Stimulated activated CD4-positive, alpha-beta T cell treated with anti-CD3 and anti-CD28 coated beads, TNF-alpha, amount 100 ng/mL, for 48 hours (primary cell): Measurements from ENCODE around the gene PET100.

Source experiments
- DNase-seq, 3 donors: peaks; one replicate each; pipeline ENCODE4 v3.0.0-alpha.2; 2020; ENCODE audit warnings: low read depth in 3 of 3

PET100 gene

DNA sequence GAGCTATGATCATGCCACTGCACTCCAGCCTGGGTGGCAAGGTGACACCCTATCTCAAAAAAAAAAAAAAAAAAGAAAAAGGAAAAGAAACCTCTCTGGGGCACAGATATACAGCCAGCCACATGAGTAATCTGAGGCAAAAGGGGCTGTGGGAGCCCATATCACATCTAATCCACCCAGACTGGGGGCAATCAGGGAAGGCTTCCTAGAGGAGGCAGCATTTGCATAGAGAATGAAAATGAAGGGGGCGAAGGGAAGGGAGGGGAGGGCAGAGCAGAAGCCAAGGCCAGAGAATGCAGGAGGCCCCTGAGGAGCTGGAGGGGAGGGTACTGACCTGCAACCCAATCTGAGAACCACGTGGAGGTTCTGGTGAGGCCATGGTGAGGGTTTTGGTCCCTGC lies 20.6 kb downstream of the PET100 start:
- DNase-seq = no peak

DNA sequence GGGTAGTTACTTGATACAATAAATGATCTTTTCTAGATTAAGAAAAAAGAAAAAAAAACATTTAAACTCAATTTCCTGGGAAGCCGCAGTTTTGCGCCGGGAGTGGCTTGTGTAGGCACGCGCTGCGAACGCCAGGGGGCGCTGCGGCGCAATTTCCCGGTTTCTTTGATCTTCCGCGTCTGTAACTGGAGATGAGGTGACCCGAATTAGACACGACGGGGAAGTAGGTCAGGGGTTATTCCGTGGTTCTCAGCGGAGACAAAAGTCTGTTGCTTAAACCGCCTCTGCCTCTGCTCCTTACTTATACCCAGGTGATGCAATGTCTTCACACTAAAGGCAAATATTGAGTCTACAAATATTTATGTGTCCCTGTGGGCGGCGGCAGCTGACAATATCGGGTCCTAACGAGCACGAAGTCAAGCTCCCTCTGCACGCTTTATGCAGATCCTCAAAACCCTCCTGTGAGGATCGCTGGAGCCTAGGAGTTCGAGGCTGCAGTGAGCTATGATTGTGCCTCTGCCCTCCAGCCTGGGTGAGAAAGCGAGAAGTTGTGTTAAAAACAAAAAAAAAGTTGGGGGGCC lies 22.6 kb downstream of the PET100 start:
- peak; percentile 71 to 83 (median 72) for DNase-seq

DNA sequence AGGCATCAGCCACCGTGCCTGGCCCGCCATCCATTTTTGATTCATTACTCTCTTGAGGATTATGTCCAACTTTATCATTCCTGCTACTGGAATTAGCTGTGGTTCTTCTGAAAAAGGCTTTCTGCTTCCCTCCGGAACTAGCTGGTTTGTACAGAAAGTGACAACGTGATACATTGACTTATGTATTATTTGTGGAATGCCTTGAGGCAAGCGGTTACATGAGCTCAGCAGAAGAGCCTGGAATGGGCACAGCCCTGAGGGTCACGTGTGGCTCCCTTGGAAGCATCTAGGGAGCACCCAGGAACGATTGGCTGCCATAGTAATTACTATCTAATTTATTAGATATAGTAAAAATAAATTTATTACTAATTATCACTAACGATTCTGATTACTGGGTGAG lies 24.8 kb downstream of the PET100 start:
- no peak for DNase-seq

DNA sequence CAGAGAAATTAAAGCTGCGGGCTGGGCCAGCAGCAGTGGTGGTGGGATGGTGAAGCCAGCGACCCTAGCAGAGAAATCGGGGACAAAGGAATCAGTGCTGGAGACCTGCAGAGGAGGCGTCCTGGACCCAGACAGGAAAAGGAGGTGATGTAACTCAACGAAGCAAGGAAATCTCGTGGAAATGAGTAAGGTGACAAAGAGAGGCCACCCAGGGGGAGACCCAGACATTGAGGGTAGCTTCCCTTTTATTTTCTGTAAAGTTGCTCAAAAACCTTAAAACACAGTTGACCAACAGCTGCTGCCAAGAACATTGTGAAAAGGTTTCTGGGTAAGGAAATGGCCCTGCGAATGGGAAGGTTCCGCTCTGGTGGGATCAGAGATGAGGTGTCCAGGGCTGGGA lies 26.0 kb downstream of the PET100 start:
- no peak for DNase-seq

DNA sequence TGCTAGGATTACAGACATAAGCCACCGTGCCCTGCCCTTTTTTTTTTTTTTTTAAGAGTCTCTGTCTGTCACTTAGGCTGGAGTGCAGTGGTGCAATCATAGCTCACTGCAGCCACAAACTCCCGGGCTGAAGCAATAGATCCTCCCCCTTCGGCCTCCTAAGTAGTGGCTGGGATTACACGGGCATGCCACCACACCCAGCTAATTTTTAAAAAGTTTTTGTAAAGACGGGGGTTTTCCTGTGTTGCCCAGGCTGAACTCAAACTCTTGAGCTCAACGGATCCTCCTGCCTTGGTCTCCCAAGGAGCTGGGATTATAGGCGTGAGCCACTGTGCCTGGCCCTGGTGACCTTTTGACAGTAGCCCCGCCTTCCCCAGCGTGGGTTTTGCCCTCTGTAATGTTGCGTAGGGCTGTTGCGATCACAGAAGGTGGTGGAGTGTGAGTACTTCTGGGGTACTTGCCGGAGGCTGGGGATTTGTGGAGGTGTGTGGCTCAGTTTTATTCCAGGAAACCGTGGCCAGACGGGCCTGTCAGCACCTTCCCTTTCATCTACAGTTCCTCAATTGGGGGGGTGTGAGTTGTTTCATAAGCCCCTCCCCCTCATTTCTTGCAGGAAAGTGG lies 27.6 kb downstream of the PET100 start:
- no peak for DNase-seq

DNA sequence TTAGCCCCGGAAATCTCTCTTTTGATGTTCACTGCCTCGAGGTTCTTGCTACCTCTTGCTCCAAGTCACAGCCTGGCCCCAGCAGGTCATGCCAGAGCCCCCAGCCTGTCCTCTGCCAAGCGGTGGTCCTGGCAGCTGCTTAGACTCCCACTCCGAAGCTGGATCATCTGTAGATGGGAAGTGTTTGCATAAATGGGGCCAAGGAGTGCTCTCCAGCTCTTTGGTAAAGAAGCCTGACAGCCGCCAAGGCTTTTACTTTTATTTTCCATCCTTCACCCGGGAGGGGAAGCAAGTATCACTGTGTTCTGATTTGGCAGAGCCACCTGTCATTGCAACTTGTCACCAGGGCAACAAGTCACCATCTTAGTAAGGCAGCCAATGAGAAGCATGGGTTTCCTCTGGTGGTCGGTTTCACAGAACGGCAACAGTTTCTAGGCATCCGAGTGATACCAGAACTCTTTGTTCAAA lies 28.7 kb downstream of the PET100 start:
- DNase-seq = no peak

DNA sequence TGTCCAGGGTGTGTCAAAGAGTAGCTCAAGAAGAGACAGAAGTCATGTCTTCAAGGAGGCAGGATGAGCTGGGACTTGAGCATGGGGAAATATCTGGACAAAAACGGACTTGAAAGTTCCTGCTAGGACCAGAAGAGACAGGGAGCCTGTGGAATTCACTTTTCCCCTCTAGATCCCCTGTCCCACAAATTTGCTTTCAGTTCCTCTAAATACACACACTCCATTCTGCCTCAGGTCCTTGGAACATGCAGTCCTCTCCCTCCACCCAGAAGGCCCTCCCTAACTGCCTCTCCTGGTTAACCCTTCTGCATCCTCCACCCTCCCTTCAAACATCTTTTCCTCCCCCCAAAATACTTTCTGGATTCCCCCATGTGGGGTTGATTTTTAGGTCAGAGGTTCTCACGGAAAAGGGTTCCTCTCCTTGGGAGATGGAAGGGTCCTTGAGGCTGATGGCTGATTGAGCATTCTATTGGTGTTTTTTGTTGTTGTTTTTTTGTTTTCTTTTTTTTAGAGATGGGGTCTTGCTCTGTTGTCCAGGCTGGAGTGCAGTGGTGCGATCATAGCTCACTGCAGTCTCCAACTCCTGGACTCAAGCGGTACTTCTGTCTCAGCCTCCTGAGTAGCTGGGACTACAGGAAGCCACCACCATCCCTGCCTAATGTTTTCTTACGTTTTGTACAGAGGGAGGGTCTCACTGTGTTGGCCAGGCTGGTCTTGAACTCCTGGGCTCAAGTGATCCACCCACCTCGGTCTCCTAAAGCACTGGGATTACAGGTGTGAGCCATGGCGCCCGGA lies 32.3 kb downstream of the PET100 start:
- DNase-seq = no peak

GRCh38 chr19:7662657-7663056 lies 33.1 kb downstream of the PET100 start:
- DNase-seq = no peak

- DNase-seq = no peak
Measured at GRCh38 chr19:7663706-7664105, 34.1 kb downstream of the PET100 start.

DNA sequence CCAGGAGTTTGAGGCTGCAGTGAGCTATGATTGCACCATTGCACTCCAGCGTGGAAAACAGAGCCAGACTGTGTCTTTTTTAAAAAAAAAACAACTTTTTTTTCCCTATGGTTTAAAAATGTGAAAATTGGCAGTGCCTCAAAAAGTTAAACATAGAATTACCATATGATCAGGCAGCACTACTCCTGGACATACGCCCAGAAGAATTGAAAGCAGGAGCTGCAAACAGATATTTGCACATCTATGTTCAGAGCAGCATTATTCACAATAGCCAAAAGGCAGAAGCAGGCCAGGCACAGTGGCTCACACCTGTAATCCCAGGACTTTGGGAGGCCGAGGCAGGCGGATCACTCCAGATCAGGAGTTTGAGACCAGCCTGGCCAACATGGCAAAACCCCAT lies 35.5 kb downstream of the PET100 start:
- DNase-seq = no peak

- no peak for DNase-seq
Measured at GRCh38 chr19:7668842-7669241, 39.2 kb downstream of the PET100 start, which contains the start of gene RETN. TSS of gene RETN (plus strand) at chr19:7669049. CDS start at chr19:7669327, 278 bp downstream.

GRCh38 chr19:7669641-7670040 lies 40.0 kb downstream of the PET100 start:
- no peak for DNase-seq

DNA sequence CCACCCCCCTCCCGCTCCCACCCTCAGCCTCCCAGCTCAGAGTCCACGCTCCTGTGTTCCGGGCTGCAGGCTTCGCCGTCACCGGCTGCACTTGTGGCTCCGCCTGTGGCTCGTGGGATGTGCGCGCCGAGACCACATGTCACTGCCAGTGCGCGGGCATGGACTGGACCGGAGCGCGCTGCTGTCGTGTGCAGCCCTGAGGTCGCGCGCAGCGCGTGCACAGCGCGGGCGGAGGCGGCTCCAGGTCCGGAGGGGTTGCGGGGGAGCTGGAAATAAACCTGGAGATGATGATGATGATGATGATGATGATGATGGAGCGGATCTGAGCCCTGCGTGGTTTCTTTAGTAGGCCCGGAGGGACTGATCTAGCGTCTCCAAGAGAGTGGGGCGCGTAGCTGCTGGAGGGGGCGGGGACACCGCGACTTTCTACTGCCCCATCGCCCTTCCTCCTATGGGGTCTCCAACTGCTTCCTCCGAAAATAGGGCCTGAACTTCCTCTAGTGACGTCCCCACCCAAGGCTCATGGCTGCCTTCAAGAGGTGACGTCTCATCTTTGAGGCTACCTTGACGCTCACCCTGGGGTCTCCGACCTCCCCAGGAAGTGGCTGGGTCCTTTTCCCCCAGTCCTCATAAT lies 40.7 kb downstream of the PET100 start:
- DNase-seq = no peak

GRCh38 chr19:7670790-7671189 lies 41.2 kb downstream of the PET100 start:
- DNase-seq = no peak

DNA sequence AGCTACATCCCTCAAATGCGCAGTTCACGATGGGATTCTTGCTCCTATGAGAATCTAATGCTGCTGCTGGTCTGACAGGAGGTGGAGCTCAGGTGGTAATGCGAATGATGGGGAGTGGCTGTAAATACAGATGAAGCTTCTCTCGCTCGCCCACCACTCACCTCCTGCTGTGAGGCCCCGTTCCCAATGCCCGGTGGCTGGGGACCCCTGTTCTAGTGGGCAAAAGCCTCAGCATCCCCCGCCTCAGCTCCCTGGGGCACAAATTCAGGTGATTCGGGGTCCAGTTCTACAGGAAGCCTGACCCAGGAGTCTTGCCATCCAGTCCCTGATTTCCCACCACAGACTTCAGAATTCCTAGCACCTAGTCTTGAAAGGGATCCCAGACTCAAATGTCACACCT lies 42.9 kb downstream of the PET100 start:
- DNase-seq = no peak

GRCh38 chr19:7674010-7675005 lies 44.7 kb downstream of the PET100 start:
- no peak for DNase-seq

- DNase-seq = no peak
Measured at GRCh38 chr19:7676376-7676775, 46.8 kb downstream of the PET100 start.

DNA sequence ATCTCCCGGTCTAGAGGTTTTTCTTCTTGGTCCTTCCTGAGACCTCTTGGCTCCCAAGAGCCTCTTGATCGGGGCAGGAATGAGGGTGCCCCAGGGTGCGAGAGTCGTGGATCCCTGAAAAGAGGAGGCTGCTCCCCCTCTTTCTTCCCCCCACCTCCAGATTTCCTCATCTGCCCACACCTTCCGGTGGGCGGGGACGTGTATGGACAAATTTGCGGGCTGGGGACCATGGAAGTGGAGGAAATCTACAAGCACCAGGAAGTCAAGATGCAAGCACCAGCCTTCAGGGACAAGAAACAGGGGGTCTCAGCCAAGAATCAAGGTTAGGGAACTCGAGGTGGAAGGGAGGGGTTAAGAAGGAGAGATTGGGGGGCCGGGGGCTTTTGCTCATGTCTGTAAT lies 47.3 kb downstream of the PET100 start, which contains the start of gene MCEMP1:
Gene MCEMP1 (plus strand): TSS at position 237 of the 400 bp plus-strand sequence. CDS start 31 bp downstream, at position 268.
- DNase-seq = no peak

DNA sequence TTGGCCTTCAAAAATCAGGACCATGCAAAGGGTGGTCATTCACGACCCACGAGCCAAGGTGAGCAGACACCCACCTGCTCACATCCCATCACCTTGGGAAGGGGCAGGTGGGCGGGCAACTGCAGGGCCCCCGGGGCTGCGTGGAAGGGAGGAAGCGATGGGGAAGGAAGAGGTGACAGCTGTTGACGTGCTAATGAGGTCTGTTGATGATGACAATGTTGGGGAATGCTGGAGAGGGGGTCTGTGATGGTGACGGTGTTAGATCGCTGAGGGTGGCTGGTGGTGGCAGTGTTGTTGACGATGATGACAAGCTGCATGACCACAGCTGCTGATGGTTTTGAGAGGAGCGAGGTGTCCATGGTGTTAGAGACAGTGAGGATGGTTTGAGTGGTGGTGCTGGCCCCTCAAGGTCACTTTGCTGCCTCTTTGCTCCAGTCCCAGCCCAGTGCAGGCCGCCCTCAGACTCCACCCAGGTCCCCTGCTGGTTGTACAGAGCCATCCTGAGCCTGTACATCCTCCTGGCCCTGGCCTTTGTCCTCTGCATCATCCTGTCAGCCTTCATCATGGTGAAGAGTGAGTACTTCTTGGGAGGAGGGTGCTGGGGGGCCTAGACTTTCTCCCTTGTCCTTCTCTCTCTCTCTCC lies 48.2 kb downstream of the PET100 start:
- no peak for DNase-seq

DNA sequence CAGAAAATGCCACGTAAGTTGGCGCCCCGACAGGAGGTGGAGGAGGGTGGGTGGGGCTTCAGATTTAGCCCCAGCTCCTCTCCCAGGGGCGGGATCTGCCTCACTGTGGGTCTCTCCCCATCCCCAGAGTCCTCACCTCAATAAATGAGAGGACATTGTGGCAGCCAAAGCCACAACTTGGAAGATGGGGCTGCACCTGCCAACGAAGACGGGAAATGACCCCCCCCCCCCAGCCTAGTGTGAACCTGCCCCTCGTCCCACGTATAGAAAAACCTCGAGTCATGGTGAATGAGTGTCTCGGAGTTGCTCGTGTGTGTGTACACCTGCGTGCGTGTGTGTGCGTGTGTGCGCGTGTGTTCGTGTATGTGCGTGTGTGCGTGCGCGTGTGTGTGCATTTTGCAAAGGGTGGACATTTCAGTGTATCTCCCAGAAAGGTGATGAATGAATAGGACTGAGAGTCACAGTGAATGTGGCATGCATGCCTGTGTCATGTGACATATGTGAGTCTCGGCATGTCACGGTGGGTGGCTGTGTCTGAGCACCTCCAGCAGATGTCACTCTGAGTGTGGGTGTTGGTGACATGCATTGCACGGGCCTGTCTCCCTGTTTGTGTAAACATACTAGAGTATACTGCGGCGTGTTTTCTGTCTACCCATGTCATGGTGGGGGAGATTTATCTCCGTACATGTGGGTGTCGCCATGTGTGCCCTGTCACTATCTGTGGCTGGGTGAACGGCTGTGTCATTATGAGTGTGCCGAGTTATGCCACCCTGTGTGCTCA lies 49.6 kb downstream of the PET100 start:
- DNase-seq = peak in 1 of 3 donors; percentile 64
